HCT116 (cell line): ENCODE results near the gene UTP18. TPM values are rescaled to one million over a fixed set of nuclear protein-coding genes. Genes with fewer than 3 reads are reported as not detected.

Experiments used
- ATAC-seq: fragments of 200-7000 bp; cut with Tn5 transposase; 2 replicates; pipeline ENCODE4 v1.9.1; 2020; ENCODE audit warnings: mild to moderate bottlenecking, moderate library complexity
- BruUV-seq: library from RNA; stranded (reverse); fragments of 400-500 nt; replicated peaks from 2 replicates; lab custom pipeline; 2021; lab: Mats Ljungman, UMichigan
- CTCF ChIA-PET: fragments of 300-600 bp; sonication (Branson Sonifier 250); formaldehyde crosslinking; loops from one replicate; lab custom pipeline; 2021; ENCODE audit warnings: antibody characterized with exemption; lab: Charles Lee
- POLR2A ChIA-PET: fragments of 300-600, 350-600 bp; sonication (Branson Sonifier 250); formaldehyde crosslinking; loops from one replicate; lab custom pipeline; 2021; ENCODE audit warnings: antibody characterized with exemption; lab: Charles Lee
- RAD21 ChIA-PET, 2 experiments: fragments of 300-600 bp; sonication (Branson Sonifier 250); formaldehyde crosslinking; loops; one replicate each; lab custom pipeline; 2023; ENCODE audit warnings: low total read pairs in 2 of 2; ENCODE audit not compliant: uncharacterized antibody in 2 of 2, unreplicated experiment in 2 of 2, low non-redundant PET in 1 of 2; lab: Charles Lee
- DNase-seq: peaks from one replicate; pipeline ENCODE4 v3.0.0-alpha.2; 2010; ENCODE audit warnings: low read depth, low spot score
- H2AFZ ChIP-seq: fragments of 200-600 bp; shearing (Covaris generic), sonication (generic); 2 replicates; pipeline ENCODE4 v1.6.1; 2017; ENCODE audit warnings: low read depth, mixed run types, mixed read lengths, antibody characterized with exemption, low read length; ENCODE audit not compliant: poor library complexity, severe bottlenecking
- H3K27ac ChIP-seq: 2 replicates; pipeline ENCODE4 v1.5.1; 2012; ENCODE audit warnings: low read depth, low read length
- H3K27me3 ChIP-seq: fragments of 200-600 bp; sonication (generic); 2 replicates; pipeline ENCODE4 v1.6.1; 2016; ENCODE audit warnings: mixed run types, low read length, mixed read lengths; ENCODE audit not compliant: insufficient read depth
- H3K36me3 ChIP-seq, 2 experiments: fragments of 200-500 bp in 1 of 2; fragments of 200-600 bp in 1 of 2; sonication (Bioruptor generic) in 1 of 2; sonication (generic) in 1 of 2; 2 replicates each; pipeline versions ENCODE4 v1.5.1 to v1.6.1; 2014 to 2016; ENCODE audit warnings: low read length in 2 of 2, inconsistent platforms in 1 of 2, mixed read lengths in 1 of 2, mixed run types in 1 of 2; ENCODE audit not compliant: insufficient read depth in 2 of 2, control insufficient read depth in 1 of 2
- H3K4me1 ChIP-seq, 2 experiments: fragments of 200-600 bp in 1 of 2; sonication (generic) in 1 of 2; 2 replicates each; pipeline versions ENCODE4 v1.5.1 to v1.6.1; 2012 to 2017; ENCODE audit warnings: low read length in 2 of 2, inconsistent platforms in 1 of 2, mild to moderate bottlenecking in 1 of 2, mixed read lengths in 1 of 2, mixed run types in 1 of 2, moderate library complexity in 1 of 2; ENCODE audit not compliant: insufficient read depth in 2 of 2, control insufficient read depth in 1 of 2
- H3K4me2 ChIP-seq: fragments of 200-600 bp; sonication (generic); 2 replicates; pipeline ENCODE4 v1.6.1; 2017; ENCODE audit warnings: mixed run types, low read length, mixed read lengths
- H3K4me3 ChIP-seq, 2 experiments: fragments of 200-600 bp in 1 of 2; sonication (generic) in 1 of 2; replicated peaks in 1 of 2; 2 replicates each; pipeline ENCODE4 v1.5.1; 2011 to 2016; ENCODE audit warnings: low read length in 2 of 2, control low read depth in 1 of 2, low read depth in 1 of 2, mild to moderate bottlenecking in 1 of 2, mixed read lengths in 1 of 2, mixed run types in 1 of 2
- H3K79me2 ChIP-seq: fragments of 200-600 bp; sonication (generic); 2 replicates; pipeline ENCODE4 v1.6.1; 2017; ENCODE audit warnings: mild to moderate bottlenecking, mixed run types, low read length, moderate library complexity, mixed read lengths; ENCODE audit not compliant: insufficient read depth
- H3K9ac ChIP-seq: fragments of 200-600 bp; sonication (generic); 2 replicates; pipeline ENCODE4 v1.6.1; 2016; ENCODE audit warnings: low read length, mixed read lengths
- H3K9me2 ChIP-seq: fragments of 200-600 bp; sonication (generic), shearing (Covaris generic); 2 replicates; pipeline ENCODE4 v1.6.1; 2017; ENCODE audit warnings: mixed run types, mild to moderate bottlenecking, moderate library complexity; ENCODE audit not compliant: insufficient read depth
- H3K9me3 ChIP-seq, 2 experiments: fragments of 200-500 bp in 1 of 2; fragments of 200-600 bp in 1 of 2; sonication (Bioruptor generic) in 1 of 2; sonication (generic) in 1 of 2; 2 replicates each; pipeline ENCODE4 v1.6.1; 2014 to 2017; ENCODE audit warnings: low read length in 2 of 2, mixed read lengths in 2 of 2, inconsistent platforms in 1 of 2, low read depth in 1 of 2, mild to moderate bottlenecking in 1 of 2, mixed run types in 1 of 2, moderate library complexity in 1 of 2; ENCODE audit not compliant: control insufficient read depth in 1 of 2, insufficient read depth in 1 of 2
- H4K20me1 ChIP-seq: fragments of 200-600 bp; sonication (generic), shearing (Covaris generic); 2 replicates; pipeline ENCODE4 v1.6.1; 2017; ENCODE audit warnings: mixed run types, mild to moderate bottlenecking, moderate library complexity; ENCODE audit not compliant: insufficient read depth
- ATF3 ChIP-seq: IDR thresholded peaks from 2 replicates; pipeline ENCODE4 v1.6.1; 2012
- CBX3 ChIP-seq: IDR thresholded peaks from 2 replicates; pipeline ENCODE4 v1.6.1; 2012; ENCODE audit warnings: low read depth
- CEBPB ChIP-seq: IDR thresholded peaks from 2 replicates; pipeline ENCODE4 v1.6.1; 2012; ENCODE audit warnings: low read depth
- CTCF ChIP-seq, 3 experiments: fragments of 200-600 bp in 1 of 3; sonication (generic) in 1 of 3; IDR thresholded peaks in 2 of 3; conservative IDR thresholded peaks in 1 of 3; 2 replicates each; pipeline ENCODE4 v1.5.1; 2012 to 2017; ENCODE audit warnings: low read depth in 2 of 3, low read length in 2 of 3, antibody characterized with exemption in 1 of 3, borderline replicate concordance in 1 of 3, control low read depth in 1 of 3, mild to moderate bottlenecking in 1 of 3, mixed read lengths in 1 of 3, mixed run types in 1 of 3, moderate library complexity in 1 of 3; ENCODE audit not compliant: insufficient read depth in 1 of 3
- ELF1 ChIP-seq: IDR thresholded peaks from 2 replicates; pipeline ENCODE4 v1.6.1; 2012; ENCODE audit warnings: low read depth, borderline replicate concordance
- EZH2 ChIP-seq: fragments of 200-600 bp; sonication (generic); IDR thresholded peaks from 2 replicates; pipeline ENCODE4 v1.6.1; 2017; ENCODE audit warnings: antibody characterized with exemption, mixed run types
- EZH2phosphoT487 ChIP-seq: fragments of 200-600 bp; IDR thresholded peaks from 2 replicates; pipeline ENCODE4 v1.6.1; 2018; ENCODE audit warnings: antibody characterized with exemption, borderline replicate concordance
- FOSL1 ChIP-seq: IDR thresholded peaks from 2 replicates; pipeline ENCODE4 v1.6.1; 2012; ENCODE audit warnings: low read depth
- JUND ChIP-seq: IDR thresholded peaks from 2 replicates; pipeline ENCODE4 v1.6.1; 2012
- POLR2AphosphoS5 ChIP-seq: IDR thresholded peaks from 2 replicates; pipeline ENCODE4 v1.6.1; 2011; ENCODE audit warnings: mild to moderate bottlenecking, low read depth, low read length, moderate library complexity
- SIN3A ChIP-seq: IDR thresholded peaks from 2 replicates; pipeline ENCODE4 v1.6.1; 2012; ENCODE audit warnings: low read depth
- ZNF274 ChIP-seq: fragments of 200-500 bp; sonication (Bioruptor generic); IDR thresholded peaks from 2 replicates; pipeline ENCODE4 v1.6.1; 2014; ENCODE audit warnings: mild to moderate bottlenecking, low read depth, low read length, inconsistent platforms
- intact Hi-C: fragments of 100-400 bp; cut with micrococcal nuclease; formaldehyde crosslinking; loops from 2 replicates; pipeline ENCODE4 v1.10.0; 2022
- total RNA-seq: library from RNA; stranded (reverse); gene quantifications from one replicate; pipeline ENCODE4 v1.2.1, GENCODE V29; 2021; ENCODE audit not compliant: unreplicated experiment

The UTP18 gene
- total RNA-seq, 1 experiment from 2014 or later, result 92.6 TPM

- CTCF ChIA-PET, result no interaction called here
Observed at GRCh38 chr17:51230306-51230705, 30.0 kb upstream of the UTP18 start.

GRCh38 chr17:51231999-51232398 is 28.3 kb upstream of the UTP18 start:
- H3K79me2 ChIP-seq, result peaks cover 92% of the 10 kb centered on the region

More at GRCh38 chr17:51230306-51230705, 30.0 kb upstream of the UTP18 start:
- DNase-seq (no peak), ATAC-seq (no peak)
- Histone ChIP-seq H3K9ac (no peak overlapping the region), H3K4me1 (peaks cover 20 to 44% of the 10 kb centered on the region in 2 experiments), H3K9me3 (no peaks in the 10 kb centered on the region), H3K27ac (no peak overlapping the region), H3K36me3 (no peaks in the 10 kb centered on the region), H3K4me3 (no peak overlapping the region), H3K4me2 (no peak overlapping the region), H3K9me2 (no peaks in the 10 kb centered on the region), H2AFZ (no peak overlapping the region), H3K79me2 (peaks cover 83% of the 10 kb centered on the region), H4K20me1 (no peaks in the 10 kb centered on the region; the same call in 1 of the 2 replicates), H3K27me3 (no peaks in the 10 kb centered on the region)
- intact Hi-C loops, result no loop called here
- no TSS peak for BruUV-seq
- RAD21 ChIA-PET, result no interaction called here
- no peak for TF ChIP-seq POLR2AphosphoS5
- TF ChIP-seq ATF3, result no peak
- TF ChIP-seq EZH2phosphoT487, result no peak
- POLR2A ChIA-PET, result no interaction called here

More at GRCh38 chr17:51231999-51232398, 28.3 kb upstream of the UTP18 start:
- Histone ChIP-seq H3K4me3 (no peak overlapping the region), H3K27me3 (no peaks in the 10 kb centered on the region), H4K20me1 (no peaks in the 10 kb centered on the region; the same call in 1 of the 2 replicates), H3K4me1 (peaks cover 14 to 31% of the 10 kb centered on the region in 2 experiments), H3K9me3 (no peaks in the 10 kb centered on the region), H3K4me2 (no peak overlapping the region)
- DNase-seq, result no peak
- no TSS peak for BruUV-seq
- intact Hi-C loops, result no loop called here
- TF ChIP-seq CBX3 (no peak), CEBPB (no peak), ZNF274 (no peak), POLR2AphosphoS5 (no peak), FOSL1 (no peak), EZH2 (no peak), CTCF (IDR thresholded peaks at IDR 0.05 in 2 of 3, conservative IDR thresholded peaks at IDR 0.05 in 1 of 3; ENCODE audit: borderline replicate concordance in 1 of 3, insufficient read depth in 1 of 3, low read depth in 2 of 3, low read length in 2 of 3) (no peak), SIN3A (no peak), ELF1 (no peak), JUND (no peak), ATF3 (no peak)
- TF ChIP-seq, all 23 proteins: peak for 0
- CTCF ChIA-PET, result no interaction called here
- Histone ChIP-seq H3K36me3 (no peaks in the 10 kb centered on the region), H3K9ac (no peak overlapping the region), H2AFZ (no peak overlapping the region), H3K27ac (no peak overlapping the region), H3K9me2 (no peaks in the 10 kb centered on the region)
- RAD21 ChIA-PET, result no interaction called here
- POLR2A ChIA-PET, result no interaction called here
- no peak for ATAC-seq
